MM.1S (cell line): ENCODE results near the gene PLPP3.

Experiments
- DNase-seq: peaks from one replicate; pipeline ENCODE4 v3.0.0-alpha.2; 2015
- H2AFZ ChIP-seq: fragments of 300-600 bp; sonication (generic); 2 replicates; pipeline ENCODE4 v1.6.0; 2016; ENCODE audit warnings: antibody characterized with exemption, low read length
- H3F3A ChIP-seq: fragments of 300-600 bp; sonication (generic); 2 replicates; pipeline ENCODE4 v1.6.1; 2016; ENCODE audit warnings: mild to moderate bottlenecking, antibody characterized with exemption, low read length, moderate library complexity, mixed read lengths; ENCODE audit not compliant: insufficient read depth
- H3K27ac ChIP-seq: fragments of 300-600 bp; sonication (generic); 2 replicates; pipeline ENCODE4 v1.5.1; 2016; ENCODE audit warnings: mild to moderate bottlenecking, low read length
- H3K27me3 ChIP-seq: fragments of 300-600 bp; sonication (generic); replicated peaks from 2 replicates; pipeline ENCODE4 v1.6.0; 2016; ENCODE audit warnings: low read length; ENCODE audit not compliant: insufficient read depth
- H3K36me3 ChIP-seq: fragments of 300-600 bp; sonication (generic); replicated peaks from 2 replicates; pipeline ENCODE4 v1.6.1; 2016; ENCODE audit warnings: mild to moderate bottlenecking, low read length, mixed read lengths; ENCODE audit not compliant: insufficient read depth
- H3K4me1 ChIP-seq: fragments of 300-600 bp; sonication (generic); 2 replicates; pipeline ENCODE4 v1.6.1; 2016; ENCODE audit warnings: low read length, mixed read lengths
- H3K4me2 ChIP-seq: fragments of 300-600 bp; sonication (generic); 2 replicates; pipeline ENCODE4 v1.6.0; 2016; ENCODE audit warnings: low read depth, low read length
- H3K4me3 ChIP-seq: fragments of 300-600 bp; sonication (generic); 2 replicates; pipeline ENCODE4 v1.5.1; 2016; ENCODE audit warnings: low read length, mixed read lengths
- H3K79me2 ChIP-seq: fragments of 300-600 bp; sonication (generic); 2 replicates; pipeline ENCODE4 v1.6.1; 2016; ENCODE audit warnings: mixed run types, low read length, mixed read lengths
- H3K9ac ChIP-seq: fragments of 300-600 bp; sonication (generic); 2 replicates; pipeline ENCODE4 v1.6.1; 2016; ENCODE audit warnings: low read length, mixed read lengths
- H3K9me2 ChIP-seq: fragments of 300-600 bp; sonication (generic); replicated peaks from 2 replicates; pipeline ENCODE4 v1.6.1; 2016; ENCODE audit warnings: mild to moderate bottlenecking, low read length, mixed read lengths; ENCODE audit not compliant: insufficient read depth
- H3K9me3 ChIP-seq: fragments of 300-600 bp; sonication (generic); replicated peaks from 2 replicates; pipeline ENCODE4 v1.6.1; 2016; ENCODE audit warnings: mild to moderate bottlenecking, low read length, mixed read lengths; ENCODE audit not compliant: insufficient read depth
- H4K20me1 ChIP-seq: fragments of 300-600 bp; sonication (generic); 2 replicates; pipeline ENCODE4 v1.6.1; 2016; ENCODE audit warnings: mild to moderate bottlenecking, low read length, moderate library complexity, mixed read lengths; ENCODE audit not compliant: insufficient read depth
- CTCF ChIP-seq: fragments of 300-600 bp; sonication (generic); IDR thresholded peaks from 2 replicates; pipeline ENCODE4 v1.5.1; 2016; ENCODE audit warnings: antibody characterized with exemption, low read length, mixed read lengths
- EZH2 ChIP-seq: fragments of 300-600 bp; sonication (generic); optimal IDR thresholded peaks from 2 replicates; pipeline ENCODE3; 2017; ENCODE audit warnings: low read depth, mild to moderate bottlenecking, antibody characterized with exemption, low read length, mixed read lengths
- EZH2phosphoT487 ChIP-seq: fragments of 300-600 bp; sonication (generic); IDR thresholded peaks from 2 replicates; pipeline ENCODE4 v1.6.1; 2018; ENCODE audit warnings: antibody characterized with exemption, low read length

The PLPP3 gene

DNA sequence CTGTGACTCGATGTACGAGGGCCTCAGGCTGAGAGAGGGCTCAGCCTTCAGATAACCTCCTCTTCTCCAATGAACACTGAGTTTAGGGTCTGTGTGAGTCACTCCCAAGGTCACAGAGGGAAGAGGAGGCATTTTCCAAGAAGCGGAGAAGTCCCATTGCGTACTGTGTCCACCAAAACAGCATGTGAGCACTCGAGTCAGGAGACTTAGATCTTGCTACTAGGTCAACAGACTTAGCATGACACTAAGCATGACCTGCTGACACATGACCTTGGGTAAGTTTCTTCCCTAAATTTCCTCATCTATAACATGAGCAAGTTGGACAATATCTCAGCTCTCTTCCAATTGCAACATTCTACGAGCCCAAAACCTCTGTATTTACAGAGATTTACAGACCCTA, 68.0 kb downstream of the PLPP3 start:
- Histone ChIP-seq H3K27me3 (peaks cover 19% of the 10 kb centered on the region), H3K36me3 (no peaks in the 10 kb centered on the region), H3K4me3 (no peak overlapping the region), H3K4me2 (no peak overlapping the region), H3K79me2 (no peaks in the 10 kb centered on the region), H3K9ac (no peak overlapping the region), H4K20me1 (no peaks in the 10 kb centered on the region), H3K9me2 (no peaks in the 10 kb centered on the region), H3K4me1 (peaks cover 8% of the 10 kb centered on the region), H3K27ac (no peak overlapping the region), H3K9me3 (no peaks in the 10 kb centered on the region), H2AFZ (no peak overlapping the region), H3F3A (peaks cover 7% of the 10 kb centered on the region)
- TF ChIP-seq CTCF (no peak), EZH2 (no peak), EZH2phosphoT487 (no peak)
- DNase-seq = no peak

- no peak overlapping the region for H2AFZ ChIP-seq
Measured at GRCh38 chr1:56510642-56511021, 68.7 kb downstream of the PLPP3 start.

DNA sequence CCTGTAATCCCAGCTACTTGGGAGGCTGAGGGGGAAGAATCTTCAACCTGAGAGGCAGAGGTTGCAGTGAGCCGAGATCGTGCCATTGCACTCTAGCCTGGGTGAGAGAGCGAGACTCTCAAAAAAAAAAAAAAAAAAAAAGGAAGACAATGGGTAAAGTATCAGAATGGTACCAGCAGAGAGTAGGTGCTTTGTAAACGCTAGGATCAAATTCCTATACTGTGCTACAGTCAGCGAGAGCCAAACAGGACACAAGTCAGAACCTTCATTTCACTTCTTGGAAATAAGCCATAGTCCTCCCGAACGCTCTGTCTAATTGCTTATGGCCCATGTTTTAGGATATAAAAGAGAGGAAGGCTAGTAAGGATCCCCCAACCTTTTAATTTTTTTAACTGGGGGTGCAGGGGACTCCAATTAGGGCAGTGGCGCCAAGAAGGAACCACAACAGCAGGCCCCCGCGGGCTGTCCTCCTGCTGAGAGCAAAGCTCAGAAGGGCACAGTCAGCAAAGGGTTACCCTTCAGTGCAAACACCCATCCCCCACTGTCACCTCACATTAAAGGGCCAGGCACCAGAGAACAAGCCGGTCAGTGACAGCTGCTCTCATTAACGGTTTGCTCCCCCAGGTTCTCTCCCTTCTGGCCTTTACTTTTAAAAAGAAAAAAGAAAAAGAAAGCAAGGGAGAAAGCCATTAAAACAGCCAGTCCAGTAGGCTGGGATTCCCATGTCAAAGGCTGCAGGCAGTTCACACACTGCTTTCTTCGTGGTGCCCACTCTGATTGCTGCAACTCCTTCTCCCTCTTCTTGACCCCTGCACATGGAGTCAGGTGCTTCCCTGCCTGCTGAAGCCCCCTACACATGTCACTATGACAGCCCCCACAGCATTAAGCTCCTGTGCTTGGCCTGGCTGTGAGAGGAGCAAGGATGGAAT, 69.4 kb downstream of the PLPP3 start:
- H3K4me1 ChIP-seq = no peaks in the 10 kb centered on the region
- H3K9me3 ChIP-seq = no peaks in the 10 kb centered on the region
- H3F3A ChIP-seq = no peaks in the 10 kb centered on the region
- H3K79me2 ChIP-seq = no peaks in the 10 kb centered on the region
- H4K20me1 ChIP-seq = no peaks in the 10 kb centered on the region
- no peaks in the 10 kb centered on the region for H3K9me2 ChIP-seq
- no peak overlapping the region for H2AFZ ChIP-seq
- peaks cover 8% of the 10 kb centered on the region for H3K27me3 ChIP-seq
- H3K4me3 ChIP-seq = no peak overlapping the region
- H3K9ac ChIP-seq = no peak overlapping the region
- no peak overlapping the region for H3K4me2 ChIP-seq
- DNase-seq = no peak
- H3K36me3 ChIP-seq = no peaks in the 10 kb centered on the region
- TF ChIP-seq CTCF (no peak), EZH2phosphoT487 (no peak), EZH2 (no peak)
- no peak overlapping the region for H3K27ac ChIP-seq

More at GRCh38 chr1:56510642-56511021, 68.7 kb downstream of the PLPP3 start:
- Histone ChIP-seq H3K27ac (no peak overlapping the region), H3K36me3 (no peaks in the 10 kb centered on the region), H4K20me1 (no peaks in the 10 kb centered on the region), H3K4me2 (no peak overlapping the region), H3K9ac (no peak overlapping the region), H3K9me3 (no peaks in the 10 kb centered on the region), H3K4me3 (no peak overlapping the region), H3K9me2 (no peaks in the 10 kb centered on the region), H3K4me1 (peaks cover 1% of the 10 kb centered on the region), H3K79me2 (no peaks in the 10 kb centered on the region), H3F3A (no peaks in the 10 kb centered on the region), H3K27me3 (peaks cover 15% of the 10 kb centered on the region)
- no peak for TF ChIP-seq CTCF
- no peak for TF ChIP-seq EZH2
- TF ChIP-seq EZH2phosphoT487 = no peak
- no peak for DNase-seq
